ENCODE results near the gene LONP2. TPM values are rescaled to one million over a fixed set of nuclear protein-coding genes. Genes with fewer than 3 reads are reported as not detected.
A peak's percentile ranks its signal among the peaks of the same experiment; 100 is the strongest.

Gene LONP2
- total RNA-seq, 1 experiment from 2014 or later = 82.2 TPM

GRCh38 chr16:48383009-48383876 lies 139.1 kb downstream of the LONP2 start:
- Histone ChIP-seq H3K79me2 (ENCODE audit: low read length) (peaks cover 57% of the 10 kb centered on the region), H3K9ac (ENCODE audit: low read length) (peak overlapping the region; percentile 78), H3K27ac (ENCODE audit: low read length) (no peak overlapping the region), H4K20me1 (ENCODE audit: insufficient read depth, low read depth, low read length) (peaks cover 57% of the 10 kb centered on the region), H3K9me3 (ENCODE audit: low read length) (no peaks in the 10 kb centered on the region), H3K4me2 (ENCODE audit: low read depth, low read length, poor library complexity, severe bottlenecking) (peak overlapping the region; percentile 86), H3K36me3 (ENCODE audit: insufficient read depth, low read length) (no peaks in the 10 kb centered on the region), H3K4me1 (ENCODE audit: low read length) (peaks cover 27% of the 10 kb centered on the region), H3K9me2 (replicated peaks; ENCODE audit: insufficient read depth, low read length) (no peaks in the 10 kb centered on the region), H2AFZ (ENCODE audit: low read length) (no peak overlapping the region), H3K4me3 (ENCODE audit: low read length) (peak overlapping the region; percentile 81; the same call in 1 of the 2 replicates), H3K27me3 (ENCODE audit: low read length) (no peaks in the 10 kb centered on the region)
- DNase-seq = no peak

GRCh38 chr16:48383877-48384519 lies 139.9 kb downstream of the LONP2 start:
- H3K4me3 ChIP-seq (ENCODE audit: low read length) = peak overlapping the region; percentile 81
- H3K9ac ChIP-seq (ENCODE audit: low read length) = peak overlapping the region; percentile 78
- no peak overlapping the region for H3K27ac ChIP-seq (ENCODE audit: low read length)
- no peaks in the 10 kb centered on the region for H3K27me3 ChIP-seq (ENCODE audit: low read length)
- H3K4me2 ChIP-seq (ENCODE audit: low read depth, low read length, poor library complexity, severe bottlenecking) = peak overlapping the region; percentile 86
- no peak overlapping the region for H2AFZ ChIP-seq (ENCODE audit: low read length)
- peaks cover 50% of the 10 kb centered on the region for H4K20me1 ChIP-seq (ENCODE audit: insufficient read depth, low read depth, low read length)
- no peaks in the 10 kb centered on the region for H3K9me3 ChIP-seq (ENCODE audit: low read length)
- peaks cover 49% of the 10 kb centered on the region for H3K79me2 ChIP-seq (ENCODE audit: low read length)
- H3K9me2 ChIP-seq (replicated peaks; ENCODE audit: insufficient read depth, low read length) = no peaks in the 10 kb centered on the region
- DNase-seq = no peak
- peaks cover 23% of the 10 kb centered on the region for H3K4me1 ChIP-seq (ENCODE audit: low read length)
- no peaks in the 10 kb centered on the region for H3K36me3 ChIP-seq (ENCODE audit: insufficient read depth, low read length)

- Histone ChIP-seq H3K4me3 (ENCODE audit: low read length) (peak overlapping the region; percentile 81), H2AFZ (ENCODE audit: low read length) (no peak overlapping the region), H3K9me3 (ENCODE audit: low read length) (no peaks in the 10 kb centered on the region), H3K79me2 (ENCODE audit: low read length) (peaks cover 43% of the 10 kb centered on the region), H3K9ac (ENCODE audit: low read length) (peak overlapping the region; percentile 84), H3K36me3 (ENCODE audit: insufficient read depth, low read length) (no peaks in the 10 kb centered on the region), H3K4me2 (ENCODE audit: low read depth, low read length, poor library complexity, severe bottlenecking) (peak overlapping the region; percentile 86), H4K20me1 (ENCODE audit: insufficient read depth, low read depth, low read length) (peaks cover 43% of the 10 kb centered on the region), H3K27me3 (ENCODE audit: low read length) (no peaks in the 10 kb centered on the region), H3K9me2 (replicated peaks; ENCODE audit: insufficient read depth, low read length) (no peaks in the 10 kb centered on the region), H3K27ac (ENCODE audit: low read length) (no peak overlapping the region), H3K4me1 (ENCODE audit: low read length) (peaks cover 16% of the 10 kb centered on the region)
- DNase-seq = peak; percentile 47
These were observed 140.6 kb downstream of the LONP2 start for GRCh38 chr16:48384520-48385252.

- Histone ChIP-seq H3K9ac (ENCODE audit: low read length) (peak within 1 kb of the TSS; percentile 86), H3K9me3 (ENCODE audit: low read length) (no peaks in the 10 kb centered on the region), H3K9me2 (replicated peaks; ENCODE audit: insufficient read depth, low read length) (no peaks in the 10 kb centered on the region), H3K4me1 (ENCODE audit: low read length) (peaks cover 16% of the 10 kb centered on the region), H3K4me2 (ENCODE audit: low read depth, low read length, poor library complexity, severe bottlenecking) (peak within 1 kb of the TSS; percentile 94), H3K27ac (ENCODE audit: low read length) (no peak within 1 kb of the TSS), H3K27me3 (ENCODE audit: low read length) (no peaks in the 10 kb centered on the region), H3K79me2 (ENCODE audit: low read length) (peaks cover 36% of the 10 kb centered on the region), H4K20me1 (ENCODE audit: insufficient read depth, low read depth, low read length) (peaks cover 35% of the 10 kb centered on the region), H3K4me3 (ENCODE audit: low read length) (peak within 1 kb of the TSS; percentile 81), H2AFZ (ENCODE audit: low read length) (peak within 1 kb of the TSS; percentile 92), H3K36me3 (ENCODE audit: insufficient read depth, low read length) (no peaks in the 10 kb centered on the region)
- peak; percentile 93 for DNase-seq
These were observed 141.4 kb downstream of the LONP2 start, which contains the start of gene SIAH1 for GRCh38 chr16:48385253-48386150. Gene SIAH1, minus strand, starts transcription at chr16:48385413. Its CDS starts 22,985 bp downstream, at chr16:48362428.

- Histone ChIP-seq H3K4me3 (ENCODE audit: low read length) (no peak overlapping the region), H2AFZ (ENCODE audit: low read length) (no peak overlapping the region), H3K79me2 (ENCODE audit: low read length) (peaks cover 26% of the 10 kb centered on the region), H3K27me3 (ENCODE audit: low read length) (no peaks in the 10 kb centered on the region), H3K9me2 (replicated peaks; ENCODE audit: insufficient read depth, low read length) (no peaks in the 10 kb centered on the region), H4K20me1 (ENCODE audit: insufficient read depth, low read depth, low read length) (peaks cover 25% of the 10 kb centered on the region), H3K27ac (ENCODE audit: low read length) (no peak overlapping the region), H3K36me3 (ENCODE audit: insufficient read depth, low read length) (no peaks in the 10 kb centered on the region), H3K9ac (ENCODE audit: low read length) (no peak overlapping the region), H3K4me2 (ENCODE audit: low read depth, low read length, poor library complexity, severe bottlenecking) (no peak overlapping the region), H3K9me3 (ENCODE audit: low read length) (no peaks in the 10 kb centered on the region), H3K4me1 (ENCODE audit: low read length) (peaks cover 16% of the 10 kb centered on the region)
- DNase-seq = no peak
These were observed 142.6 kb downstream of the LONP2 start for GRCh38 chr16:48386559-48387312.

- Histone ChIP-seq H3K9ac (ENCODE audit: low read length) (no peak overlapping the region), H3K27ac (ENCODE audit: low read length) (no peak overlapping the region), H3K27me3 (ENCODE audit: low read length) (no peaks in the 10 kb centered on the region), H3K4me2 (ENCODE audit: low read depth, low read length, poor library complexity, severe bottlenecking) (no peak overlapping the region), H3K4me1 (ENCODE audit: low read length) (no peaks in the 10 kb centered on the region), H3K79me2 (ENCODE audit: low read length) (no peaks in the 10 kb centered on the region), H3K9me3 (ENCODE audit: low read length) (no peaks in the 10 kb centered on the region), H3K4me3 (ENCODE audit: low read length) (no peak overlapping the region), H2AFZ (ENCODE audit: low read length) (no peak overlapping the region), H3K36me3 (ENCODE audit: insufficient read depth, low read length) (no peaks in the 10 kb centered on the region), H4K20me1 (ENCODE audit: insufficient read depth, low read depth, low read length) (no peaks in the 10 kb centered on the region), H3K9me2 (replicated peaks; ENCODE audit: insufficient read depth, low read length) (no peaks in the 10 kb centered on the region)
- no peak for DNase-seq
These were observed 148.3 kb downstream of the LONP2 start for GRCh38 chr16:48392407-48392806.

Measured in Karpas-422 (cell line).